ENCODE measurements around the gene HOXD8.

DNA sequence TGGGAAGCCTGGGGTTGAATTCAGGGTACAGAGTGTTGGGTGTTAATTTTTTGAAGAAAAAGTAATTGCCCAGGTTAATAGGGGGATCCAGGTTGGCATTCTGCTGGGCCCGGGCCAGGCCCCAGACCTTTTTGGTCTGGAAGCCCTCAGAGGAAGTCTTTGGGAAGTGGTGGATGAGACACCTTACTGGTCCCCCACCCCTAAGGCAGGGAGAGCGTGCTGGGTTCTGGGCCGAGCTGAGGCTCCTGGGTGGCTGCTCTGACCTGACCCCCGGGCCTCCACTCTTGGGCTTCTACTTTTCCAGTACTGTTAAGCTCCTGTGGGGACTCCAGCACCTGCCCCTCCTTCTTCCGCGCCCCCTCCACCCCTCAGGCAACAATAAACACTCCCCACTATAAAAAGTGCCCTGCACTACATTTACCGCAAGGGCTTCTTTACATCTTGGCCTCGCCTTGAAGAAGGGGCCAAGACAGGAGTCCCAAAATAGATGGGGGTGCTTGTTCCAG, 26.8 kb downstream of the HOXD8 start:
- TF ChIP-seq, protein P1, sequence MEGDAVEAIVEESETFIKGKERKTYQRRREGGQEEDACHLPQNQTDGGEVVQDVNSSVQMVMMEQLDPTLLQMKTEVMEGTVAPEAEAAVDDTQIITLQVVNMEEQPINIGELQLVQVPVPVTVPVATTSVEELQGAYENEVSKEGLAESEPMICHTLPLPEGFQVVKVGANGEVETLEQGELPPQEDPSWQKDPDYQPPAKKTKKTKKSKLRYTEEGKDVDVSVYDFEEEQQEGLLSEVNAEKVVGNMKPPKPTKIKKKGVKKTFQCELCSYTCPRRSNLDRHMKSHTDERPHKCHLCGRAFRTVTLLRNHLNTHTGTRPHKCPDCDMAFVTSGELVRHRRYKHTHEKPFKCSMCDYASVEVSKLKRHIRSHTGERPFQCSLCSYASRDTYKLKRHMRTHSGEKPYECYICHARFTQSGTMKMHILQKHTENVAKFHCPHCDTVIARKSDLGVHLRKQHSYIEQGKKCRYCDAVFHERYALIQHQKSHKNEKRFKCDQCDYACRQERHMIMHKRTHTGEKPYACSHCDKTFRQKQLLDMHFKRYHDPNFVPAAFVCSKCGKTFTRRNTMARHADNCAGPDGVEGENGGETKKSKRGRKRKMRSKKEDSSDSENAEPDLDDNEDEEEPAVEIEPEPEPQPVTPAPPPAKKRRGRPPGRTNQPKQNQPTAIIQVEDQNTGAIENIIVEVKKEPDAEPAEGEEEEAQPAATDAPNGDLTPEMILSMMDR (IDR thresholded peaks at IDR 0.05) = no peak
- TF ChIP-seq EZH2phosphoT487 (IDR thresholded peaks at IDR 0.05) (no peak), EZH2 (IDR thresholded peaks at IDR 0.05) (no peak)

Data from neural progenitor cell (in vitro differentiated cells).